Caco-2 (cell line): Measurements from ENCODE around the gene OR10A3. TPM values are rescaled to one million over a fixed set of nuclear protein-coding genes. Genes with fewer than 3 reads are reported as not detected.

Experiments used
- BruUV-seq: library from RNA; stranded (reverse); fragments of 400-500 nt; replicated peaks from 2 replicates; lab custom pipeline; 2021; lab: Mats Ljungman, UMichigan
- CTCF ChIA-PET: fragments of 300-600 bp; sonication (Branson Sonifier 250); formaldehyde crosslinking; loops from one replicate; lab custom pipeline; 2022; ENCODE audit warnings: antibody characterized with exemption; lab: Charles Lee
- POLR2A ChIA-PET: fragments of 300-600 bp; sonication (Branson Sonifier 250); formaldehyde crosslinking; loops from one replicate; lab custom pipeline; 2022; ENCODE audit warnings: antibody characterized with exemption; lab: Charles Lee
- DNase-seq, 2 experiments: peaks; one replicate each; pipeline versions ENCODE4 v3.0.0 to v3.0.0-alpha.2; 2020 to 2022
- H3K27me3 ChIP-seq: replicated peaks from 2 replicates; pipeline ENCODE4 v1.6.0; 2011; ENCODE audit warnings: low read length; ENCODE audit not compliant: control insufficient read depth, insufficient read depth
- H3K36me3 ChIP-seq: 2 replicates; pipeline ENCODE4 v1.5.1; 2011; ENCODE audit warnings: low read length; ENCODE audit not compliant: control insufficient read depth, insufficient read depth
- H3K4me1 ChIP-seq: fragments of 250-450 bp; sonication (Bioruptor Pico); 2 replicates; pipeline ENCODE4 v1.5.1; 2020; ENCODE audit warnings: mild to moderate bottlenecking
- H3K4me3 ChIP-seq: 2 replicates; pipeline ENCODE4 v1.5.1; 2011; ENCODE audit warnings: low read depth, mild to moderate bottlenecking, control low read depth, low read length
- H3K9me3 ChIP-seq: fragments of 250-450 bp; sonication (Bioruptor Pico); 2 replicates; pipeline ENCODE4 v1.5.1; 2020; ENCODE audit warnings: mild to moderate bottlenecking, moderate library complexity
- H3K27ac Mint-ChIP-seq: one replicate; pipeline ENCODE4 v1.8.0; 2022; ENCODE audit warnings: mixed read lengths; ENCODE audit not compliant: unreplicated experiment
- H3K27me3 Mint-ChIP-seq: one replicate; pipeline ENCODE4 v1.8.0; 2022; ENCODE audit warnings: mixed read lengths; ENCODE audit not compliant: insufficient read depth, unreplicated experiment
- H3K36me3 Mint-ChIP-seq: one replicate; pipeline ENCODE4 v1.8.0; 2022; ENCODE audit warnings: mild to moderate bottlenecking, mixed read lengths; ENCODE audit not compliant: insufficient read depth, unreplicated experiment
- H3K4me1 Mint-ChIP-seq: one replicate; pipeline ENCODE4 v1.8.0; 2022; ENCODE audit warnings: low read depth, mixed read lengths; ENCODE audit not compliant: unreplicated experiment
- H3K4me3 Mint-ChIP-seq: one replicate; pipeline ENCODE4 v1.8.0; 2022; ENCODE audit warnings: mild to moderate bottlenecking, moderate library complexity, mixed read lengths; ENCODE audit not compliant: unreplicated experiment
- H3K9me3 Mint-ChIP-seq: one replicate; pipeline ENCODE4 v1.8.0; 2022; ENCODE audit warnings: mixed read lengths; ENCODE audit not compliant: unreplicated experiment
- CTCF ChIP-seq, 2 experiments: fragments of 200-600 bp in 1 of 2; IDR thresholded peaks; 1 replicate in 1 of 2; 2 replicates in 1 of 2; pipeline versions ENCODE4 v1.5.1 to v1.8.0; 2011 to 2022; ENCODE audit warnings: antibody characterized with exemption in 1 of 2, control low read depth in 1 of 2, inconsistent platforms in 1 of 2, low read depth in 1 of 2, low read length in 1 of 2, mild to moderate bottlenecking in 1 of 2, moderate library complexity in 1 of 2; ENCODE audit not compliant: insufficient read depth in 1 of 2, severe bottlenecking in 1 of 2, unreplicated experiment in 1 of 2
- intact Hi-C: fragments of 100-400 bp; cut with micrococcal nuclease; formaldehyde crosslinking; loops from one replicate; pipeline ENCODE4 v1.10.0; 2022; ENCODE audit not compliant: unreplicated experiment
- total RNA-seq: library from RNA; stranded (reverse); gene quantifications from 2 replicates; pipeline ENCODE4 v1.2.3, GENCODE V29; 2022

The OR10A3 gene
- total RNA-seq, 1 experiment from 2014 or later = not detected

GRCh38 chr11:7971846-7972245 is 30.3 kb upstream of the OR10A3 start:
- H3K4me3 Mint-ChIP-seq = no peak overlapping the region
- Histone ChIP-seq H3K4me3 (no peak overlapping the region), H3K36me3 (no peaks in the 10 kb centered on the region), H3K9me3 (no peaks in the 10 kb centered on the region), H3K27me3 (no peaks in the 10 kb centered on the region), H3K4me1 (peaks cover 24% of the 10 kb centered on the region)
- no peak for TF ChIP-seq CTCF (IDR thresholded peaks at IDR 0.05; ENCODE audit: insufficient read depth in 1 of 2, low read depth in 1 of 2, low read length in 1 of 2, severe bottlenecking in 1 of 2, unreplicated experiment in 1 of 2)
- BruUV-seq = no TSS peak
- H3K4me1 Mint-ChIP-seq = peaks cover 25% of the 10 kb centered on the region
- POLR2A ChIA-PET = no interaction called here
- CTCF ChIA-PET = no interaction called here
- H3K27me3 Mint-ChIP-seq = no peaks in the 10 kb centered on the region
- H3K36me3 Mint-ChIP-seq = no peaks in the 10 kb centered on the region
- DNase-seq = no peak
- intact Hi-C loops = no loop called here
- H3K9me3 Mint-ChIP-seq = no peaks in the 10 kb centered on the region
- no peak overlapping the region for H3K27ac Mint-ChIP-seq

- intact Hi-C loops = no loop called here
- Mint-ChIP-seq H3K27ac (no peak overlapping the region), H3K4me1 (peaks cover 28% of the 10 kb centered on the region), H3K9me3 (no peaks in the 10 kb centered on the region), H3K36me3 (no peaks in the 10 kb centered on the region), H3K4me3 (no peak overlapping the region), H3K27me3 (no peaks in the 10 kb centered on the region)
- CTCF ChIA-PET = no interaction called here
- Histone ChIP-seq H3K9me3 (no peaks in the 10 kb centered on the region), H3K27me3 (no peaks in the 10 kb centered on the region), H3K36me3 (no peaks in the 10 kb centered on the region), H3K4me3 (no peak overlapping the region), H3K4me1 (peaks cover 24% of the 10 kb centered on the region)
- TF ChIP-seq CTCF (IDR thresholded peaks at IDR 0.05; ENCODE audit: insufficient read depth in 1 of 2, low read depth in 1 of 2, low read length in 1 of 2, severe bottlenecking in 1 of 2, unreplicated experiment in 1 of 2) = no peak
- DNase-seq = no peak
- POLR2A ChIA-PET = no interaction called here
- no TSS peak for BruUV-seq
These were observed 28.5 kb upstream of the OR10A3 start for GRCh38 chr11:7969756-7970646.

GRCh38 chr11:7968686-7969085 is 27.2 kb upstream of the OR10A3 start:
- BruUV-seq = no TSS peak

More at GRCh38 chr11:7968686-7969085, 27.2 kb upstream of the OR10A3 start:
- Mint-ChIP-seq H3K27ac (no peak overlapping the region), H3K27me3 (no peaks in the 10 kb centered on the region), H3K4me3 (no peak overlapping the region), H3K4me1 (peaks cover 22% of the 10 kb centered on the region), H3K36me3 (no peaks in the 10 kb centered on the region), H3K9me3 (no peaks in the 10 kb centered on the region)
- peaks cover 24% of the 10 kb centered on the region for H3K4me1 ChIP-seq
- no peaks in the 10 kb centered on the region for H3K27me3 ChIP-seq
- H3K9me3 ChIP-seq = no peaks in the 10 kb centered on the region
- ChIA-PET POLR2A (no interaction called here), CTCF (interaction anchor here (0.7 kb wide), 1 partner anchor 23 kb away, joined by 3 read pairs; no protein-coding TSS in a partner anchor)
- TF ChIP-seq CTCF (IDR thresholded peaks at IDR 0.05; ENCODE audit: insufficient read depth in 1 of 2, low read depth in 1 of 2, low read length in 1 of 2, severe bottlenecking in 1 of 2, unreplicated experiment in 1 of 2) = no peak
- no peak for DNase-seq
- intact Hi-C loops = no loop called here
- no peaks in the 10 kb centered on the region for H3K36me3 ChIP-seq
- H3K4me3 ChIP-seq = no peak overlapping the region
